H1 (cell line): ENCODE measurements around the gene PMM1. TPM values are rescaled to one million over a fixed set of nuclear protein-coding genes. Genes with fewer than 3 reads are reported as not detected.

Experiments used
- CTCF ChIA-PET: fragments of 300-600 bp; sonication (Branson Sonifier 250); formaldehyde crosslinking; loops from one replicate; lab custom pipeline; 2021; ENCODE audit not compliant: partially characterized antibody; lab: Charles Lee
- POLR2A ChIA-PET: fragments of 300-600 bp; sonication (Branson Sonifier 250); formaldehyde crosslinking; loops from one replicate; lab custom pipeline; 2021; ENCODE audit warnings: inconsistent platforms; ENCODE audit not compliant: partially characterized antibody; lab: Charles Lee
- DNase-seq, 2 experiments: peaks; one replicate each; pipeline versions ENCODE4 v3.0.0 to v3.0.0-alpha.2; 2010 to 2022; ENCODE audit warnings: low spot score in 2 of 2, low read depth in 1 of 2, mixed read lengths in 1 of 2
- FAIRE-seq: peaks from 2 replicates; lab custom pipeline; 2011; peaks lifted over from hg19 to GRCh38; lab: Jason Lieb, UNC
- H2AFZ ChIP-seq: 2 replicates; pipeline ENCODE4 v1.8.1; 2012; ENCODE audit warnings: low read length, inconsistent platforms
- H2AK5ac ChIP-seq: 2 replicates; pipeline ENCODE4 v1.6.1; 2013; ENCODE audit warnings: low read depth, low read length
- H2BK120ac ChIP-seq: replicated peaks from 2 replicates; pipeline ENCODE3; 2013; ENCODE audit warnings: low read depth, low read length, inconsistent platforms
- H2BK12ac ChIP-seq: 2 replicates; pipeline ENCODE4 v1.6.1; 2013; ENCODE audit warnings: low read depth, low read length
- H2BK15ac ChIP-seq: 2 replicates; pipeline ENCODE4 v1.6.1; 2013; ENCODE audit warnings: low read length
- H2BK20ac ChIP-seq: 2 replicates; pipeline ENCODE4 v1.6.1; 2013; ENCODE audit warnings: low read length
- H2BK5ac ChIP-seq: 2 replicates; pipeline ENCODE4 v1.6.1; 2013; ENCODE audit warnings: low read depth, low read length
- H3K14ac ChIP-seq: 2 replicates; pipeline ENCODE4 v1.6.1; 2013; ENCODE audit warnings: inconsistent platforms; ENCODE audit not compliant: insufficient read length
- H3K18ac ChIP-seq: 2 replicates; pipeline ENCODE4 v1.6.1; 2013; ENCODE audit warnings: low read length; ENCODE audit errors: extremely low read depth
- H3K23ac ChIP-seq: 2 replicates; pipeline ENCODE4 v1.6.1; 2013; ENCODE audit warnings: inconsistent platforms; ENCODE audit not compliant: insufficient read length
- H3K23me2 ChIP-seq: 2 replicates; pipeline ENCODE4 v1.6.1; 2013; ENCODE audit warnings: low read depth, low read length
- H3K27ac ChIP-seq: 2 replicates; pipeline ENCODE4 v1.6.1; 2011; ENCODE audit warnings: low read depth, low read length, inconsistent platforms
- H3K27me3 ChIP-seq, 4 experiments: replicated peaks in 1 of 4; 1 replicate in 1 of 4; 2 replicates in 3 of 4; pipeline versions ENCODE4 v1.6.1 to v1.8.1; 2011 to 2013; ENCODE audit warnings: low read length in 3 of 4, mild to moderate bottlenecking in 3 of 4, inconsistent platforms in 2 of 4, mixed read lengths in 2 of 4, moderate library complexity in 1 of 4; ENCODE audit not compliant: control insufficient read depth in 3 of 4, insufficient read depth in 3 of 4; ENCODE audit errors: extremely low read depth in 1 of 4
- H3K36me3 ChIP-seq, 4 experiments: 2 replicates each; pipeline versions ENCODE4 v1.6.1 to v1.8.1; 2011 to 2013; ENCODE audit warnings: mild to moderate bottlenecking in 4 of 4, low read length in 3 of 4, moderate library complexity in 2 of 4, control low read depth in 1 of 4, inconsistent platforms in 1 of 4; ENCODE audit not compliant: insufficient read depth in 4 of 4, control insufficient read depth in 2 of 4
- H3K4ac ChIP-seq: replicated peaks from 2 replicates; pipeline ENCODE3; 2013; ENCODE audit warnings: low read length, low read depth, mixed read lengths, inconsistent platforms; ENCODE audit not compliant: insufficient read length
- H3K4me1 ChIP-seq, 4 experiments: replicated peaks in 1 of 4; 1 replicate in 1 of 4; 2 replicates in 3 of 4; pipeline versions ENCODE4 v1.6.1 to v1.8.1; 2011 to 2013; ENCODE audit warnings: low read length in 3 of 4, inconsistent platforms in 2 of 4, mixed read lengths in 1 of 4; ENCODE audit not compliant: insufficient read depth in 4 of 4, control insufficient read depth in 3 of 4
- H3K4me2 ChIP-seq, 2 experiments: 2 replicates each; pipeline versions ENCODE4 v1.6.1 to v1.8.1; 2011 to 2013; ENCODE audit warnings: low read depth in 2 of 2, low read length in 2 of 2, control low read depth in 1 of 2, inconsistent platforms in 1 of 2, mild to moderate bottlenecking in 1 of 2; ENCODE audit not compliant: insufficient read depth in 1 of 2
- H3K4me3 ChIP-seq, 4 experiments: fragments of 200-600, 300-600 bp in 1 of 4; sonication (generic), shearing (Covaris generic), sonication (Bioruptor Twin) in 1 of 4; 2 replicates each; pipeline versions ENCODE4 v1.5.1 to v1.8.1; 2011 to 2016; ENCODE audit warnings: low read length in 4 of 4, low read depth in 3 of 4, control low read depth in 2 of 4, inconsistent platforms in 2 of 4, mild to moderate bottlenecking in 2 of 4, mixed read lengths in 1 of 4, moderate library complexity in 1 of 4; ENCODE audit not compliant: insufficient read depth in 2 of 4; ENCODE audit errors: extremely low read depth in 1 of 4
- H3K56ac ChIP-seq: replicated peaks from 2 replicates; pipeline ENCODE3; 2013; ENCODE audit warnings: low read depth, mild to moderate bottlenecking, mixed read lengths, low read length, inconsistent platforms; ENCODE audit not compliant: insufficient read length
- H3K79me1 ChIP-seq: 2 replicates; pipeline ENCODE4 v1.6.1; 2013; ENCODE audit warnings: low read depth, low read length, control low read depth
- H3K79me2 ChIP-seq, 2 experiments: 2 replicates each; pipeline versions ENCODE4 v1.6.1 to v1.8.1; 2012 to 2013; ENCODE audit warnings: low read length in 2 of 2, mild to moderate bottlenecking in 2 of 2, inconsistent platforms in 1 of 2; ENCODE audit not compliant: insufficient read depth in 2 of 2, control insufficient read depth in 1 of 2
- H3K9ac ChIP-seq, 4 experiments: replicated peaks in 1 of 4; 1 replicate in 1 of 4; 2 replicates in 3 of 4; pipeline versions ENCODE4 v1.6.1 to v1.8.1; 2011 to 2013; ENCODE audit warnings: low read depth in 3 of 4, low read length in 3 of 4, control low read depth in 2 of 4, mild to moderate bottlenecking in 2 of 4, moderate library complexity in 2 of 4, inconsistent platforms in 1 of 4; ENCODE audit errors: extremely low read depth in 1 of 4
- H3K9me3 ChIP-seq, 2 experiments: 2 replicates each; pipeline versions ENCODE4 v1.6.1 to v1.8.1; 2012 to 2013; ENCODE audit warnings: mild to moderate bottlenecking in 2 of 2, moderate library complexity in 2 of 2, control low read depth in 1 of 2, inconsistent platforms in 1 of 2, low read depth in 1 of 2, low read length in 1 of 2, mixed read lengths in 1 of 2; ENCODE audit not compliant: insufficient read depth in 2 of 2
- H4K20me1 ChIP-seq, 2 experiments: replicated peaks in 1 of 2; 2 replicates each; pipeline versions ENCODE3 to v1.8.1; 2011 to 2013; ENCODE audit warnings: inconsistent platforms in 2 of 2, low read length in 2 of 2, mild to moderate bottlenecking in 1 of 2; ENCODE audit not compliant: insufficient read depth in 2 of 2, control insufficient read depth in 1 of 2
- H4K5ac ChIP-seq: 2 replicates; pipeline ENCODE4 v1.6.1; 2013; ENCODE audit warnings: low read length, low read depth, mixed read lengths, inconsistent platforms; ENCODE audit not compliant: insufficient read length
- H4K8ac ChIP-seq: 2 replicates; pipeline ENCODE4 v1.8.0; 2013; ENCODE audit warnings: mild to moderate bottlenecking, moderate library complexity, low read length, inconsistent platforms; ENCODE audit not compliant: insufficient read depth; ENCODE audit errors: extremely low read depth
- H4K91ac ChIP-seq: replicated peaks from 2 replicates; pipeline ENCODE3; 2013; ENCODE audit warnings: low read length, mixed read lengths, inconsistent platforms; ENCODE audit not compliant: insufficient read length
- CEBPB ChIP-seq: IDR thresholded peaks from 2 replicates; pipeline ENCODE4 v1.6.1; 2012; ENCODE audit warnings: low read depth, low read length
- HDAC6 ChIP-seq: IDR thresholded peaks from one replicate; pipeline ENCODE4 v1.7.1; 2012; ENCODE audit warnings: low read depth, mild to moderate bottlenecking, inconsistent platforms, low read length, moderate library complexity
- KDM4A ChIP-seq: IDR thresholded peaks from one replicate; pipeline ENCODE4 v1.7.1; 2012; ENCODE audit warnings: low read depth, mild to moderate bottlenecking, moderate library complexity, low read length, inconsistent platforms; ENCODE audit not compliant: severe bottlenecking
- RNF2 ChIP-seq: fragments of 200-900, 300-1000 bp; sonication (generic); IDR thresholded peaks from 2 replicates; pipeline ENCODE4 v1.7.1; 2016; ENCODE audit warnings: borderline replicate concordance, low read depth, mild to moderate bottlenecking, antibody characterized with exemption, low read length; ENCODE audit not compliant: poor library complexity, severe bottlenecking; ENCODE audit errors: missing control alignments
- SIX5 ChIP-seq: IDR thresholded peaks from 2 replicates; pipeline ENCODE4 v1.6.1; 2011; ENCODE audit warnings: mild to moderate bottlenecking, low read depth, low read length
- WGBS, 2 experiments: shearing (Covaris generic) in 1 of 2; methylation state at CpG; one replicate each; pipeline versions ENCODE4 v1.1.6 to v1.1.7; 2013 to 2015; ENCODE audit warnings: low lambda C conversion rate in 2 of 2, mixed read lengths in 2 of 2, inconsistent platforms in 1 of 2, low coverage in 1 of 2, missing lambda C conversion rate in 1 of 2; ENCODE audit not compliant: insufficient replicate concordance in 2 of 2, insufficient coverage in 1 of 2, insufficient read length in 1 of 2; ENCODE audit errors: extremely low coverage in 1 of 2, missing lambda C conversion rate in 1 of 2; 5-methylcytosine and 5-hydroxymethylcytosine counted together
- polyA plus RNA-seq, 7 experiments: library from polyadenylated mRNA; depleted of rRNA in 3 of 7; stranded (reverse) in 5 of 7; unstranded in 2 of 7; fragments of >200 nt in 5 of 7; fragments of 200-250 nt in 2 of 7; gene quantifications; 1 replicate in 5 of 7; 2 replicates in 1 of 7; 4 replicates in 1 of 7; pipeline versions ENCODE4 v1.2.1 to v1.2.3, GENCODE V29; 2011 to 2013; ENCODE audit warnings: missing spikeins in 2 of 7, mixed read lengths in 2 of 7
- total RNA-seq: library from RNA; stranded (reverse); fragmentation: NEBNext Ultra II Directional; extraction: Animal tissue kit (Norgen Biotek cat#: 25700); gene quantifications from 2 replicates; pipeline ENCODE4 v1.2.1, GENCODE V29; 2021

Gene PMM1
- total and polyA plus RNA-seq, 2 of the 8 experiments (the other 6 are each of a cell fraction or from before 2014, with no cell fraction given): 11.3 to 20.0 TPM

DNA sequence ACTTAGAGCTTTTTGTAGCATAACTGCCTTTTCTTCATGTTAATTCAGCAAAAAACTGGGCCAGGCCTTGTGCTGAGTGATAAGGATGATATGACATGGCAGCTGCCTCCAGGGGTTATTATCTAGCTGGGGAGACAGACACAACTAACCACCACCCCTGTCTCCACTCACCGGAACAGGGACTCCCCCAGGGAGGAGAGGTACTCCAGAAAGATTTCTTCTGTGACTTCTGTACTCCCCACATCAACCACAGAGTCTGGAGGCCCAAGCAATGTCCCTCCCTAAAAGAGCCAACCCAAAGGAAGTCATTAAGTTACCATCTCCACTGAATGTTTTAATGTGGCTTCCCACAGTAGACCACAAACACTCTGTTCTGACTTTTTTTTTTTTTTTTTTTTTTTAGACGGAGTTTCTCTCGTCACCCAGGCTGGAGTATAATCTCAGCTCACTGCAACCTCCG is 14.3 kb upstream of the PMM1 start:
- no peak overlapping the region for H3K18ac ChIP-seq
- H4K8ac ChIP-seq: no peak overlapping the region
- FAIRE-seq (no peak), DNase-seq (no peak)
- H2AFZ ChIP-seq: no peak overlapping the region
- no peak overlapping the region for H2BK120ac ChIP-seq
- no peak overlapping the region for H3K4me3 ChIP-seq
- no peaks in the 10 kb centered on the region for H3K4me1 ChIP-seq
- H3K4ac ChIP-seq: no peak overlapping the region
- H2BK15ac ChIP-seq: no peak overlapping the region
- no peaks in the 10 kb centered on the region for H3K27me3 ChIP-seq
- no peak overlapping the region for H3K4me2 ChIP-seq
- H3K56ac ChIP-seq: no peak overlapping the region
- H2BK12ac ChIP-seq: no peak overlapping the region
- peaks cover 2% of the 10 kb centered on the region; the same call in 1 of the 2 replicates for H3K23me2 ChIP-seq
- CTCF ChIA-PET: interaction anchor here (0.8 to 2.4 kb wide), 4 partner anchors 10 to 50 kb away, joined by 3 to 7 read pairs (median 5); partner anchors contain the start of gene PMM1
- no peak overlapping the region for H4K5ac ChIP-seq
- H3K27ac ChIP-seq: no peak overlapping the region
- no peaks in the 10 kb centered on the region for H3K9me3 ChIP-seq
- H3K79me2 ChIP-seq: no peaks in the 10 kb centered on the region
- peaks cover 2 to 32% (median 18%) of the 10 kb centered on the region in 4 experiments; a peak in 6 of 8 replicates for H3K36me3 ChIP-seq
- no peak overlapping the region for H3K14ac ChIP-seq
- no peak overlapping the region for H2AK5ac ChIP-seq
- 100% methylated on average over 3 of the region's 4 CpGs; no CpG with 5 or more reads in 1 of the 2 experiments for WGBS, 2 experiments
- no peak overlapping the region for H3K9ac ChIP-seq
- H3K23ac ChIP-seq: no peak overlapping the region
- H4K20me1 ChIP-seq: peaks cover 0 to 5% of the 10 kb centered on the region in 2 experiments
- H3K79me1 ChIP-seq: 0 out of 2 replicates have a peak, but pooled peaks cover 2% of the 10 kb centered on the region
- no peak overlapping the region for H2BK5ac ChIP-seq
- POLR2A ChIA-PET: interaction anchor here (1.4 to 3.6 kb wide), 3 partner anchors 12 to 16 kb away, joined by 3 to 17 read pairs (median 4); partner anchors contain the start of genes DESI1, PMM1 and XRCC6
- no peak overlapping the region for H2BK20ac ChIP-seq
- no peak overlapping the region for H4K91ac ChIP-seq
- no peak for TF ChIP-seq KDM4A
- TF ChIP-seq RNF2: no peak
- no peak for TF ChIP-seq HDAC6
- TF ChIP-seq SIX5: no peak
- no peak for TF ChIP-seq CEBPB
